ENCODE data around the gene PKD1.

Gene PKD1

GRCh38 chr16:2177561-2177960, 41.9 kb upstream of the PKD1 start:
- Histone ChIP-seq H3K4me1 (ENCODE audit: control insufficient read depth, insufficient read depth, low read length) (no peaks in the 10 kb centered on the region), H3K9me3 (ENCODE audit: control insufficient read depth, insufficient read depth, low read depth, low read length) (no peaks in the 10 kb centered on the region), H3K27ac (ENCODE audit: extremely low read depth, low read depth, low read length) (no peak overlapping the region), H3K4me3 (ENCODE audit: low read depth, low read length) (no peak overlapping the region), H3K36me3 (ENCODE audit: control insufficient read depth in 2 of 2, insufficient read depth in 1 of 2, low read length in 2 of 2) (peaks cover 0 to 49% of the 10 kb centered on the region in 2 experiments; a peak in 1 of 3 replicates)
- TF ChIP-seq REPIN1 (tag by site-specific recombination; IDR thresholded peaks at IDR 0.05; ENCODE audit: low read depth) (no peak), KLF10 (tag by site-specific recombination; IDR thresholded peaks at IDR 0.05) (0 out of 2 replicates have a peak, but pooled peaks have one; percentile 23), ZNF302 (tag by site-specific recombination; IDR thresholded peaks at IDR 0.05; ENCODE audit: low read depth) (no peak)
- ChIA-PET CTCF (interaction anchor here (0.6 kb wide), 1 partner anchor 17 kb away, joined by 3 read pairs; no protein-coding TSS in a partner anchor), POLR2A (interaction anchor here (0.6 kb wide), 1 partner anchor 1452 kb away, joined by 3 read pairs; no protein-coding TSS in a partner anchor)

GRCh38 chr16:2177101-2177500, 41.4 kb upstream of the PKD1 start:
- H3K27ac ChIP-seq (ENCODE audit: extremely low read depth, low read depth, low read length), result no peak overlapping the region
- POLR2A ChIA-PET, result no interaction called here
- CTCF ChIA-PET, result no interaction called here

GRCh38 chr16:2176047-2176446, 40.3 kb upstream of the PKD1 start:
- Histone ChIP-seq H3K9me3 (ENCODE audit: control insufficient read depth, insufficient read depth, low read depth, low read length) (no peaks in the 10 kb centered on the region), H3K4me1 (ENCODE audit: control insufficient read depth, insufficient read depth, low read length) (no peaks in the 10 kb centered on the region), H3K36me3 (ENCODE audit: control insufficient read depth in 2 of 2, insufficient read depth in 1 of 2, low read length in 2 of 2) (peaks cover 0 to 60% of the 10 kb centered on the region in 2 experiments; a peak in 1 of 3 replicates), H3K4me3 (ENCODE audit: low read depth, low read length) (no peak overlapping the region), H3K27ac (ENCODE audit: extremely low read depth, low read depth, low read length) (no peak overlapping the region)
- ChIA-PET CTCF (no interaction called here), POLR2A (interaction anchor here (2.7 kb wide), 1 partner anchor 21 kb away, joined by 18 read pairs; the partner anchor contains the start of gene TRAF7)
- no peak for TF ChIP-seq ZNF148 (tag by site-specific recombination; IDR thresholded peaks at IDR 0.05; ENCODE audit: borderline replicate concordance)
- TF ChIP-seq REPIN1 (tag by site-specific recombination; IDR thresholded peaks at IDR 0.05; ENCODE audit: low read depth), result no peak
- no peak for TF ChIP-seq YY1 (tag by site-specific recombination; IDR thresholded peaks at IDR 0.05)
- no peak for TF ChIP-seq ZSCAN23 (tag by site-specific recombination; IDR thresholded peaks at IDR 0.05)
- peak; percentile 58 for TF ChIP-seq ZNF600 (tag by site-specific recombination; IDR thresholded peaks at IDR 0.05)
- TF ChIP-seq AEBP2 (tag by site-specific recombination; IDR thresholded peaks at IDR 0.05; ENCODE audit: borderline replicate concordance), result no peak
- TF ChIP-seq ZNF555 (tag by site-specific recombination; conservative IDR thresholded peaks at IDR 0.05), result no peak
- TF ChIP-seq PBX3 (CRISPR knock-in tag; IDR thresholded peaks at IDR 0.05), result 0 out of 2 replicates have a peak, but pooled peaks have one; percentile 10

More at GRCh38 chr16:2177101-2177500, 41.4 kb upstream of the PKD1 start:
- H3K36me3 ChIP-seq (ENCODE audit: control insufficient read depth in 2 of 2, insufficient read depth in 1 of 2, low read length in 2 of 2), result peaks cover 0 to 50% of the 10 kb centered on the region in 2 experiments; a peak in 1 of 3 replicates
- TF ChIP-seq SCRT2 (tag by site-specific recombination; IDR thresholded peaks at IDR 0.05) (no peak), REST (tag by site-specific recombination; IDR thresholded peaks at IDR 0.05) (no peak), ZSCAN16 (tag by site-specific recombination; IDR thresholded peaks at IDR 0.05) (no peak), ZNF214 (tag by site-specific recombination; IDR thresholded peaks at IDR 0.05; ENCODE audit: borderline replicate concordance) (no peak), ZNF791 (tag by site-specific recombination; IDR thresholded peaks at IDR 0.05) (no peak), ELK4 (IDR thresholded peaks at IDR 0.05; ENCODE audit: borderline replicate concordance, low read depth, low read length) (no peak), ZBTB17 (tag by site-specific recombination; IDR thresholded peaks at IDR 0.05) (no peak), ZNF629 (tag by site-specific recombination; IDR thresholded peaks at IDR 0.05) (no peak), ZNF664 (tag by site-specific recombination; IDR thresholded peaks at IDR 0.05) (no peak), ZNF146 (tag by site-specific recombination; IDR thresholded peaks at IDR 0.05) (no peak), ZNF157 (tag by site-specific recombination; IDR thresholded peaks at IDR 0.05) (no peak)
- H3K4me3 ChIP-seq (ENCODE audit: low read depth, low read length), result no peak overlapping the region
- H3K9me3 ChIP-seq (ENCODE audit: control insufficient read depth, insufficient read depth, low read depth, low read length), result no peaks in the 10 kb centered on the region
- H3K4me1 ChIP-seq (ENCODE audit: control insufficient read depth, insufficient read depth, low read length), result no peaks in the 10 kb centered on the region
